HG02840 (cell line): ENCODE results near the gene ADORA3.

Experiments
- ATAC-seq: cut with Tn5 transposase; IDR thresholded peaks from one replicate; pipeline ENCODE4 v1.9.1; 2021; ENCODE audit warnings: mild to moderate bottlenecking, moderate library complexity, moderate number of reproducible peaks; ENCODE audit not compliant: unreplicated experiment, low FRiP score

The ADORA3 gene

GRCh38 chr1:111476761-111477309, 26.6 kb downstream of the ADORA3 start:
- ATAC-seq = peak; percentile 57

GRCh38 chr1:111476214-111476613, 27.2 kb downstream of the ADORA3 start:
- no peak for ATAC-seq

GRCh38 chr1:111475701-111476100, 27.7 kb downstream of the ADORA3 start:
- no peak for ATAC-seq

- ATAC-seq = no peak
Observed at GRCh38 chr1:111474521-111474920, 28.9 kb downstream of the ADORA3 start.

GRCh38 chr1:111474106-111474505, 29.3 kb downstream of the ADORA3 start:
- no peak for ATAC-seq

GRCh38 chr1:111471538-111471937, 31.9 kb downstream of the ADORA3 start:
- ATAC-seq = no peak

- no peak for ATAC-seq
Observed at GRCh38 chr1:111471012-111471411, 32.4 kb downstream of the ADORA3 start.

GRCh38 chr1:111470596-111470995, 32.8 kb downstream of the ADORA3 start:
- no peak for ATAC-seq

- no peak for ATAC-seq
Observed at GRCh38 chr1:111469539-111469938, 33.9 kb downstream of the ADORA3 start.

- no peak for ATAC-seq
Observed at GRCh38 chr1:111468717-111469100, 34.7 kb downstream of the ADORA3 start.

- ATAC-seq = no peak
Observed at GRCh38 chr1:111467865-111468716, 35.3 kb downstream of the ADORA3 start.

- no peak for ATAC-seq
Observed at GRCh38 chr1:111466480-111466879, 37.0 kb downstream of the ADORA3 start.

- no peak for ATAC-seq
Observed at GRCh38 chr1:111465754-111466153, 37.7 kb downstream of the ADORA3 start.

GRCh38 chr1:111463029-111463683, 40.3 kb downstream of the ADORA3 start:
- ATAC-seq = no peak

- ATAC-seq = no peak
Observed at GRCh38 chr1:111462370-111463028, 40.9 kb downstream of the ADORA3 start.

- ATAC-seq = no peak
Observed at GRCh38 chr1:111461765-111462164, 41.7 kb downstream of the ADORA3 start.

GRCh38 chr1:111455642-111456031, 47.8 kb downstream of the ADORA3 start:
- no peak for ATAC-seq

- ATAC-seq = no peak
Observed at GRCh38 chr1:111454859-111455641, 48.4 kb downstream of the ADORA3 start.

GRCh38 chr1:111453706-111454105, 49.7 kb downstream of the ADORA3 start:
- ATAC-seq = no peak

- ATAC-seq = no peak
Observed at GRCh38 chr1:111452581-111452980, 50.9 kb downstream of the ADORA3 start.
